Vagina (tissue), 2 donors: Measurements from ENCODE around the gene PCBP3. TPM values are rescaled to one million over a fixed set of nuclear protein-coding genes. Genes with fewer than 3 reads are reported as not detected.

Experiments
- DNase-seq, 2 donors: peaks; one replicate each; pipeline ENCODE4 v3.0.0-alpha.2; 2017; ENCODE audit errors: extremely low spot score in 2 of 2
- H3K27ac ChIP-seq: fragments of 200-600 bp; sonication (generic); one replicate; pipeline ENCODE4 v1.5.1; 2019
- H3K27me3 ChIP-seq: fragments of 200-600 bp; sonication (generic); one replicate; pipeline ENCODE4 v1.5.1; 2019
- H3K36me3 ChIP-seq, 2 donors: fragments of 200-600 bp; sonication (generic); one replicate each; pipeline ENCODE4 v1.5.1; 2017 to 2019
- H3K4me1 ChIP-seq: fragments of 200-600 bp; sonication (generic); one replicate; pipeline ENCODE4 v1.5.1; 2019
- H3K4me3 ChIP-seq, 2 donors: fragments of 200-600 bp; sonication (generic); 1 replicate in 1 of 2; 2 replicates in 1 of 2; pipeline ENCODE4 v1.5.1; 2016 to 2019
- H3K9me3 ChIP-seq: fragments of 200-600 bp; sonication (generic); one replicate; pipeline ENCODE4 v1.5.1; 2019
- CTCF ChIP-seq, 3 experiments: fragments of 450-650 bp in 2 of 3; fragments of 200-600 bp in 1 of 3; sonication (generic) in 1 of 3; IDR thresholded peaks; one replicate each; pipeline ENCODE4 v1.5.1; 2017 to 2019; ENCODE audit warnings: antibody characterized with exemption in 3 of 3, mild to moderate bottlenecking in 2 of 3, moderate library complexity in 2 of 3
- POLR2A ChIP-seq, 2 donors: fragments of 450-650 bp; IDR thresholded peaks; one replicate each; pipeline ENCODE4 v1.6.1; 2017; ENCODE audit warnings: antibody characterized with exemption in 2 of 2, mild to moderate bottlenecking in 2 of 2, moderate library complexity in 2 of 2
- POLR2AphosphoS5 ChIP-seq, 2 donors: sonication (generic); formaldehyde crosslinking; IDR thresholded peaks; one replicate each; pipeline ENCODE4 v1.9.0; 2017; ENCODE audit warnings: antibody characterized with exemption in 2 of 2, mild to moderate bottlenecking in 2 of 2, low read depth in 1 of 2; ENCODE audit not compliant: insufficient read depth in 1 of 2
- intact Hi-C: fragments of 100-400 bp; cut with DNase I; formaldehyde crosslinking; loops from one replicate; pipeline ENCODE4 v1.15.1; 2023
- total RNA-seq: library from RNA; depleted of rRNA; stranded (reverse); fragments of >200 nt; gene quantifications from one replicate; pipeline ENCODE4 v1.2.3, GENCODE V29; 2016

Gene PCBP3
- total RNA-seq, 1 donor from 2014 or later, result 4.9 TPM

- TF ChIP-seq POLR2A (IDR thresholded peaks at IDR 0.05), result no peak
- TF ChIP-seq POLR2AphosphoS5 (IDR thresholded peaks at IDR 0.05; ENCODE audit: insufficient read depth in 1 of 2, low read depth in 1 of 2), result no peak
- TF ChIP-seq CTCF (IDR thresholded peaks at IDR 0.05), result no peak
- intact Hi-C loops, result no loop called here
- peak; percentile 55 to 58 for DNase-seq
- Histone ChIP-seq H3K4me1 (no peaks in the 10 kb centered on the region), H3K9me3 (no peaks in the 10 kb centered on the region), H3K4me3 (no peak overlapping the region), H3K36me3 (no peaks in the 10 kb centered on the region), H3K27me3 (no peaks in the 10 kb centered on the region), H3K27ac (no peak overlapping the region)
These were observed 179.7 kb downstream of the PCBP3 start for GRCh38 chr21:45823100-45823681.

DNA sequence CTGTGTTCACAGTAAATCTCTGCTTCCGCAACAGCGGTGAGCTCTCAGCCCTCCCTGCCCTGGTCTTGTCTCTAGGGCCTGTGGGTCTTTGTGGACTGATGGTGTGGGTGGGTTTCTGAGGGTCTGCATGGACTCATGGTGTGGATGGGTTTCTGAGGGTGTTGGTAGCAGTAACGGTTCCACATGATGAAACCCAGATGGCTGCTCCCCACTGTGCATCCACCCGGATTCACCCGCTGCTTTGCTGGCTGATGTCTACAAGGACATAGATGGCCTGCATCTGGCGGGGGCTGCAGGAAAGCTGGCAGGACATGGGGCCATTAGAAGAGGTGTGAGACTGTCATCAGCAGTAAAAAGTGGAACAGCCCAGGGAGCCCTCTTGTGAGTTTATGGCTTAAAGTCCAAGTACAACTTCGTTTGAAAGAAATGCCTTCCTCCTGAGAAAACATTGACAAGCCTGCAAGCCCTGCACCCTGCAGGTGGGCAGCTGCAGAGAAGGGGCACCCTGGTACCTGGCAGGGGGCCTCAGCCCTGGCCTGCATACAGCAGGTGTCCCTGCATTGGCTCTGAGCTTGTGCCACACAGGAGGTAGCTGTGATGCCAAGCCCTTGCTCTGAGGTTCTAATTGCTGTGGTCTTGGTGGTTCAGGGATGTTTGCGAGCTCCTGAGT is 181.2 kb downstream of the PCBP3 start:
- H3K9me3 ChIP-seq, result no peaks in the 10 kb centered on the region
- peak; percentile 64 to 69 for DNase-seq
- intact Hi-C loops, result no loop called here
- no peaks in the 10 kb centered on the region for H3K27me3 ChIP-seq
- no peak overlapping the region for H3K4me3 ChIP-seq
- H3K36me3 ChIP-seq, result no peaks in the 10 kb centered on the region
- TF ChIP-seq POLR2A (IDR thresholded peaks at IDR 0.05) (no peak), POLR2AphosphoS5 (IDR thresholded peaks at IDR 0.05; ENCODE audit: insufficient read depth in 1 of 2, low read depth in 1 of 2) (no peak), CTCF (IDR thresholded peaks at IDR 0.05) (no peak)
- H3K27ac ChIP-seq, result no peak overlapping the region
- no peaks in the 10 kb centered on the region for H3K4me1 ChIP-seq

DNA sequence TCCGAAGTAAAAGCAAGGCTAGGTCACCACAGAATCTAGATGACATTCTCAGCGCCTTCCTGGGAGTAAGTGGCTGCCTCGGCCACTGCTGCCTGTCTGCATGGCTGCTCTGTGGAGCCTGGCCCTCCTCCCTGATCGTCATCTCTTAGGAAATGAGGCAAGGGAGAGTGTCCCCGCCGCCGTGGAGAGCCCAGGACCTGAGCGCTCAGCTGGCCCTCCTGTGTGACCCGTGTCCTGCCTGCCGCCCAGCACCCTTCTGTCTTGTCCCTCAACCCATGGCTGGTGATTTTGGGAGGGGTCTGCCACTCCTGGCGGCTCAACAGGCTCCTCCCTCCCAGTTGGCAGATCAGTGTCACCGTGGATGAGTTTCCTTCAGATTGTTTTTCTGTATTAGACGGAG is 181.7 kb downstream of the PCBP3 start:
- DNase-seq, result peak in 1 of 2 donors; percentile 20
- Histone ChIP-seq H3K4me1 (no peaks in the 10 kb centered on the region), H3K27me3 (no peaks in the 10 kb centered on the region), H3K4me3 (no peak overlapping the region), H3K9me3 (no peaks in the 10 kb centered on the region), H3K27ac (no peak overlapping the region), H3K36me3 (no peaks in the 10 kb centered on the region)
- TF ChIP-seq POLR2A (IDR thresholded peaks at IDR 0.05), result no peak
- intact Hi-C loops, result no loop called here

GRCh38 chr21:45826676-45827301 is 183.3 kb downstream of the PCBP3 start:
- H3K9me3 ChIP-seq, result no peaks in the 10 kb centered on the region
- H3K4me1 ChIP-seq, result no peaks in the 10 kb centered on the region
- H3K27me3 ChIP-seq, result no peaks in the 10 kb centered on the region
- peak in 1 of 2 donors; percentile 79 for DNase-seq
- TF ChIP-seq POLR2AphosphoS5 (IDR thresholded peaks at IDR 0.05; ENCODE audit: insufficient read depth in 1 of 2, low read depth in 1 of 2) (no peak), CTCF (IDR thresholded peaks at IDR 0.05) (no peak), POLR2A (IDR thresholded peaks at IDR 0.05) (no peak)
- H3K4me3 ChIP-seq, result no peak overlapping the region
- no peaks in the 10 kb centered on the region for H3K36me3 ChIP-seq
- intact Hi-C loops, result no loop called here
- no peak overlapping the region for H3K27ac ChIP-seq

DNA sequence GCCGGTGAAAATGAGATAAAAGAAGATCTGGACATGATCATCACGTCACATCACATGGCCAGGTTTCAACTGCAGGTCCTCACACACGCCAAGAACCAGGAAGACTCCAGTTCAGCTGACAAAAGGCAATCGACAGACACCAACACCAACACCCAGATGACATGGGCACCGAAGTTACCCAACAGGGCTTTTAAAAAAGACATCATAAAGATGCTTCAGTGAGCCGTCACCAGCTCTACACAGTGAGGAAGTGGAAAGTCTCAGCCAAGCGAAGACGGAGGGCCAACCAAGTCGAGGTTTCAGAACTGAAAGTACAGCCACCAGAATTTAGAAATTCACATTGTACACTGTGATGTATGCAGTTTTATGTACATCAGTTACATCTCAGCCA is 183.8 kb downstream of the PCBP3 start:
- DNase-seq, result no peak
- Histone ChIP-seq H3K4me1 (no peaks in the 10 kb centered on the region), H3K36me3 (no peaks in the 10 kb centered on the region), H3K4me3 (no peak overlapping the region), H3K9me3 (no peaks in the 10 kb centered on the region), H3K27me3 (no peaks in the 10 kb centered on the region), H3K27ac (no peak overlapping the region)
- TF ChIP-seq POLR2A (IDR thresholded peaks at IDR 0.05), result no peak
- TF ChIP-seq POLR2AphosphoS5 (IDR thresholded peaks at IDR 0.05; ENCODE audit: insufficient read depth in 1 of 2, low read depth in 1 of 2), result no peak
- no peak for TF ChIP-seq CTCF (IDR thresholded peaks at IDR 0.05)
- intact Hi-C loops, result no loop called here
